HG02938 (cell line): Measurements from ENCODE around the gene C6orf62.
"Not testable (repeated sequence)": the region's sequence is repeated elsewhere in the genome, so short reads cannot be mapped to it uniquely, and the experiment has no call there.

Experiments used
- ATAC-seq: cut with Tn5 transposase; IDR thresholded peaks from one replicate; pipeline ENCODE4 v1.9.1; 2021; ENCODE audit warnings: mild to moderate bottlenecking, moderate library complexity; ENCODE audit not compliant: unreplicated experiment

Gene C6orf62

DNA sequence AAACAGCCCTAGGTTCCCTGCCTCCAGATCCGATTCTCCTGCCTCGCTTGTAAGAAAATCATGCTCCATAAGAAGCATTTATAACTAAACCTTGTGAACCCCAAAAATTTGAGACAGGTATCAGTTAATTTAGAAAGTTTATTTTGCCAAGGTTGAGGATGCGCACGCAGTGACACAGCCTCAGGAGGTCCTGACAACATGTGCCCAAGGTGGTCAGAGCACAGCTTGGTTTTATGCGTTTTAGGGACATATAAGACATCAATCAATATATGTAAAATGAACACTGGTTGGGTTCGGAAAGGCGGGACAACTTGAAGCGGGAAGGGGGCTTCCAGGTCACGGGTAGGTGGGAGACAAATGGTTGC is 50.0 kb downstream of the C6orf62 start:
- ATAC-seq, result no peak

DNA sequence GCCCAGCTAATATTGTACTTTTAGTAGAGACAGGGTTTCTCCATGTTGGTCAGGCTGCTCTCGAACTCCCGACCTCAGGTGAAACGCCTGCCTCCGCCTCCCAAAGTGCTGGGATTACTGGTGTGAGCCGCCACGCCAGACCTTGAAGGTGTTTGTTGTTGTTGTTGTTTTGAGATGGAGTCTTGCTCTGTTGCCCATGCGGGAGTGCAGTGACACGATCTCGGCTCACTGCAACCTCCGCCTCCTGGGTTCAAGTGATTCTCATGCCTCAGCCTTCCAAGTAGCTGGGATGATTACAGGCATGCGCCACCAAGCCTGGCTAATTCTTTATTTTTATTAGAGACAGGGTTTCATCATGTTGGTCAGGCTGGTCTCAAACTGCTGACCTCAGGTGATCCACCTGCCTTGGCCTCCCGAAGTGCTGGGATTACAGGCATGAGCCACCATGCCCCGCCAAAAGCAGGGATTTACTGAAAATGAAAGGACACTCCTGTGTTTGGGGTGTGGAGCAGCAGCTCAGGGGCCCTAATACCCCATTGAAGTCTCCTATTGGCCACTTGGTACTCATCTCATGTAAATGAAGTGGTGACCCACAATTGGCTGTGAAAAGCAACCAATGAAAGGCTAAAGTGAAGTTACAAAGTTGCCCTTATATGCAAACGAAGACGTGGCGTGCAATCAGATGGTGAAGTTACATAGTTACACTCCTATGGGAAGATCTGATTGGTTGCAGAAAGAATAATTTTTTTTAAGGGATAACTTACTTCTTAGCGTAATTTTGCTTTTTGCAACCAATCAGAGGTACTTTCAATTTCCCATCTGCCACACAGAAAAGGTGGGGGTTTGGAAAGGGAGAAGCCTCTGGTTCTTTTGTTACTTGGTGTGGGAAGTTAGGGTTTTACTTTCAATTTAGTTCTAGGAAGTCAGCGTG is 50.6 kb downstream of the C6orf62 start:
- not testable (repeated sequence) for ATAC-seq

DNA sequence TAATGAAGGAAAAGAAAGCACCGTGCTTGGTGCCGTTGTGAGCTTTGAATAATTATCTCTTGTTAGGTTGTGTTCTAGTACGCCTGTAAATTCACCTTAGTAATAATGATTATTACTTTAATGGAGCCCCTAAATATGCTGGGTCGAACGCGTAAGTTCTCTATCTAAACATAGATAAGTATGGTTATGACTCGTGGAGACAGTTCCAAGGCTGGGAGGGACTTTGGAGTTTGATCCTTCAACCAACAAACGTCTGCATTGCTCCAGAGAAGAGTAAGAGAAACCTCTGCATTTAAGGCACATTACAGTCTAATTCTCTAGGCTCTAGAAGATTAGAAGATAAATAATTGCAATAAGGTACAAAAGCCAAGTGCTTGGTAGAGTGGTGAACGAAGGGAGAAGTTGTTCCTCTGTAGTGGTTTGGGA is 51.6 kb downstream of the C6orf62 start:
- ATAC-seq, result peak; percentile 1

DNA sequence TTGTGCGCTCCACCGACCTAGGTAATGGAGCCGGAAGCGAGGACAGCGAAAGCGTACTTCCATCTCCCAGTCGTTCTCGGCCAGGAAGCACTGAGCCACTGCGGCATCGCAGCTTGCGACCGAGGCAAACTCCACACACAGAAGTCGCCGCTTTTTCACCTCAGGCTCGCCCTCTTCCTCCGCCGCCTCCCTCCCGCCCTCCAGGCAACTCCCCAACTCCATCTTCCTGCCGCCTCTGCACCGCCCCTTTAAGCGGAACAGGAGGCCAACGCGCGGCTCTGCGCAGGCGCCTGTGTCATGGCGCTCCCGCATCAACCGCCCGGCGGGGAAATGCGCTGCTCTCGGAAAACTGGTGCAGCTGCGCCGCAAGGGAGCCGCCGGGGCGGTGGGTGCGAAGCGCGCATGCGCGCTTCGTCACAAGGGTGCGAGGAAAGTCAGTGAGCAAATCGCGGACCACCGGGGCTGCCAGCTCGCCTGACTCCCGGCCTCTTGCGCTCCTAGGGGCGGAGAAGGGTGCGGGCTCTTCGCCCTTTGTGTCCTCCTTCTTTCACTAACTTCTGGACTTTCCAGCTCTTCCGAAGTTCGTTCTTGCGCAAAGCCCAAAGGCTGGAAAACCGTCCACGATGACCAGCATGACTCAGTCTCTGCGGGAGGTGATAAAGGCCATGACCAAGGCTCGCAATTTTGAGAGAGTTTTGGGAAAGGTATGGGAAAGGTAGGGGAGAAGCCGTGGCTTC is 52.1 kb downstream of the C6orf62 start, which contains the start of the genes ACOT13 and TDP2:
Gene ACOT13, plus strand, starts transcription at position 437 of the 737 bp plus-strand sequence. Its CDS starts 187 bp downstream, at position 624.
Gene TDP2, minus strand, starts transcription at position 259 of the 737 bp plus-strand sequence. Its CDS starts 37 bp downstream, at position 222.
- peak; percentile 95 for ATAC-seq

DNA sequence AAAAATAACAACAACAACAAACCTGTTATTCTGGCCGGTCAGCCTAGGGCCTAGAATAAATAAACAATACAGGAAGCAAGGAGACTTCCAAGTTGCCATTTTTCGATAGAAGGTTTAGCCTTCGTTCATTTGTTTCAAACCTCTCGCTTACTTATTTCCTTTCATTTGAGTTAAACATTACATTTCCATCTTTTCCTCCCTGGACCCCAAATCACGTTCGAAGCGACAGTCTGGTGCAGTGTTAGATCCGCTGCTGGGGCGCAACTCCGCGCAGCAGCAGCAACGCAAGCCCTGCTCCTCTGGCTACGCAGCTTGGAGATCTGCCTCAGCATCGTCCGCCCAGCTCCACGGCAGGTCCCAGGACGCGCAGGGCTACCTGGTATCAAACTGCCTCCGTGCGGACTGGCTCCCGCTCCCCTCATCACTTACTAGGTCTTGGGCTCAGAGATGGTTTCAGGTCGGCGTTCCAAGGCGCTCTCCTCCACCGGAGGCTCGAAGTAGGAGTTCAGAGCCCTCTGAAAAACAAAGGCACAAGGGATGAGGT is 52.8 kb downstream of the C6orf62 start:
- peak; percentile 46 for ATAC-seq

DNA sequence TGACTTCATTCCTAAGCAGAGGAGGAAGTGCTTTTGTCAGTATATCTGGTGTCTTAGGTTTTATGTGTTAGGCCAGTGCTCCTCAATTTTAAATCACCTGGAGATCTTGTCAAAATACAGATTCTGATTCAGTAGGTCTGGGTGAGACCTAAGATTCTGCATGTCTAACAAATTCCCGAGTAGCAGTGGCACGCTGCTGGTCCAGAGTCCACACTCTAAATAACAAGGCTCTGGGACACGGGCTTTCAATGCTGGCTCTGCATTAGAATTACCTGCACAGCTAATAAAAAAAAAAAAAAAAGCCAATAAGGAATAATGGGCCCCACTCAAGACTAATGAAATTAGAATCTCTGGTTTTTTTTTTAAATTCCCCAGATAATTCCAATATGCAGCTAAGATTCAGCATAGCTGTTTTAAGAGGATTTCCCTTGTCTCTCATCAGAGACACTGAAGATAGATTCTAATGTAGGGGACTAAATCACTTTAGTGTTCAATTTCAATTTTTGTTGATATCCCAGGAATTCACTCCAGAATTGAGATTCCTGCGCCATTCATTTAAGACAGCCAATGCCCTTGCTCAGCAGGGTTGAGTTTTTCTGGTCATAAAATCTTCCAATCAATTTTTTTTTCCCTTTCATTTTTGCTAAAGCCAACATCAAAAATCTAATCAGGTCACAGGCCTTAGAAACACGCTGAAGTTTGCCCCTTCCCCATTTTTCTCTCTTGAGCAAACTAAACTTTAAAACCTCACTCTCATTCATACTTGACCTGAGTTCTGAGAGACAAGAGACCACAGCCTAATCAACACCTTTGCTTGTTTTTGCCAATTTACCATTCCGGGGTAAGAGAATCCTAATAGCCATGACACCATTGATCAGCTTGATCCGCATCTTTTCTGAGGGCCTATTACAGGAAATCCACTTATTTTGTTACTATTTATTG is 54.6 kb downstream of the C6orf62 start:
- ATAC-seq, result no peak

DNA sequence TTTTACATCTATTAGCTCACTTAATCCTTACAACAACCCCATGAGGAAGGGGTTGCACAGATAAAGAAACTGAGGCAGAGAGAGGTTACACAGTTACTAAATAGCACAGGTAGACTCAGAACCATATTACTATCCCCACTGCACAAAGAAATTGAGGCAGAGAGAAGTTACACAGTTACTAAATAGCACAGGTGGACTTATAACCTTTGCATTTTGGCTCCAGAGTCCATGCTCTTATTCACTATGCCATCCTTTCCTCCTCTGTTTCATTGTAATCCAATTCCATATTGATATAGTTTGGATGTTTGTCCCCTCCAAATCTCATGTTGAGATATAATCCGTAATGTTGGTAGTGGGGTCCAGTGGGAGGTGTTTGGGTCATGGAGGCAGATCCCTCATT is 55.8 kb downstream of the C6orf62 start:
- ATAC-seq, result no peak

DNA sequence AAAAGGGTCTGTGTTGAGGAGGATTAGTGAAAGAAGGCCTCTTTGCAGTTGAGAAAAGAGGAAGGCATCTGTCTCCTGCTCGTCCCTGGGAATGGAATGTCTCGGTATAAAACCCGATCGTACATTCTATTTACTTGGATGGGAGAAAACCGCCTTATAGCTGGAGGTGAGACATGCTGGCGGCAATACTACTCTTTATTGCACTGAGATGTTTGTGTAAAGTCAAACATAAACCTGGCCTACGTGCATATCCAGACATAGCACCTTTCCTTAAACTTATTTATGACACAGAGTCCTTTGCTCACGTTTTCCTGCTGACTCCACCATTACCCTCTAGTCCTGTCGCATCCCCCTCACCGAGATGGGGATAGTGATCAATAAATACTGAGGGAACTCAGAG is 56.7 kb downstream of the C6orf62 start:
- ATAC-seq, result no peak

DNA sequence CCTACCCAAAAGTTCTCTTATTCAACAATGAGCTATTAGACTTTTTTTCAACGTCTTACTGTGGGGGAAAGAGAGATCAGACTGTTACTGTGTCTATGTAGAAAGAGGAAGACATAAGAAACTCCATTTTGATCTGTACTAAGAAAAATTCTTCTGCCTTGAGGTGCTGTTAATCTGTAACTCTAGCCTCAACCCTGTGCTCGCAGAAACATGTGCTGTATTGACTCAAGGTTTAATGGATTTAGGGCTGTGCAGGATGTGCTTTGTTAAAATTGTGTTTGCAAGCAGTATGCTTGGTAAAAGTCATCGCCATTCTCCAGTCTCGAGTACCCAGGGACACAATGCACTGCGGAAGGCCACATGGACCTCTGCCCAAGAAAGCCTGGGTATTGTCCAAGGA is 57.2 kb downstream of the C6orf62 start:
- ATAC-seq, result not testable (repeated sequence)

DNA sequence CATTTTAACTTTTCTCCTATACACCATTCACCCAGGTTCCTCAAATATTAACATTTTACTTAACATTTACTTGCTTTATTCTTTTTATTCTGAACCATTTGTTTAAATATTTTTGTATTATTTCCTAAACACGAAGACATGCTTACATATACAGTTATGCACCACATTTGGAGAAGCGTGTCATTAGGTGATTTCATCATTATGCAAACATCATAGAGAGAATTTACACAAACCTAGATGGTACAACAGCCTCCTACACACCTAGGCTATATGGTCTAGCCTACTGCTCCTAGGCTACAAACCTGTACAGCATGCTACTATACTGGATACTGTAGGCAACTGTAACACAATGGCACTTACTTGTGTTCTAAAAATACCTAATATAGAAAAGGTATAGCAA is 58.8 kb downstream of the C6orf62 start:
- ATAC-seq, result no peak

DNA sequence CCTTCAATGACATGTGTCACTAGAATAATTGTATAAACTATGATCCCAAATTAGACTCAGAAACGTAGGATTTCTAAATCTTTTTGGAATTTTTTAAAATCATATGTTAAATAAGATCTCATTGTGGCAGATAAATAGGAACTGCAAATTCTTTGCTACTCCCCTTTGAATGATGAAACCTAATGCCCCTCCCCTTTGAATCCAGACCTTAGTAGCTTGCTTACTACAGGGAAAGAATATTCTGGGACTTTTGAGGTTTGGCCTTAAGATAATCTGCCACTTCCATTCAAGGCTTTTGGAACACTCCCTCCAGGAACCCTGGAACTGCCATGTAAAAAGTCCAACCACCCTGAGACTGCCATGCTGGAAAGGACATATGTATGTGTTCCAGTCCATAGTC is 59.4 kb downstream of the C6orf62 start:
- no peak for ATAC-seq

DNA sequence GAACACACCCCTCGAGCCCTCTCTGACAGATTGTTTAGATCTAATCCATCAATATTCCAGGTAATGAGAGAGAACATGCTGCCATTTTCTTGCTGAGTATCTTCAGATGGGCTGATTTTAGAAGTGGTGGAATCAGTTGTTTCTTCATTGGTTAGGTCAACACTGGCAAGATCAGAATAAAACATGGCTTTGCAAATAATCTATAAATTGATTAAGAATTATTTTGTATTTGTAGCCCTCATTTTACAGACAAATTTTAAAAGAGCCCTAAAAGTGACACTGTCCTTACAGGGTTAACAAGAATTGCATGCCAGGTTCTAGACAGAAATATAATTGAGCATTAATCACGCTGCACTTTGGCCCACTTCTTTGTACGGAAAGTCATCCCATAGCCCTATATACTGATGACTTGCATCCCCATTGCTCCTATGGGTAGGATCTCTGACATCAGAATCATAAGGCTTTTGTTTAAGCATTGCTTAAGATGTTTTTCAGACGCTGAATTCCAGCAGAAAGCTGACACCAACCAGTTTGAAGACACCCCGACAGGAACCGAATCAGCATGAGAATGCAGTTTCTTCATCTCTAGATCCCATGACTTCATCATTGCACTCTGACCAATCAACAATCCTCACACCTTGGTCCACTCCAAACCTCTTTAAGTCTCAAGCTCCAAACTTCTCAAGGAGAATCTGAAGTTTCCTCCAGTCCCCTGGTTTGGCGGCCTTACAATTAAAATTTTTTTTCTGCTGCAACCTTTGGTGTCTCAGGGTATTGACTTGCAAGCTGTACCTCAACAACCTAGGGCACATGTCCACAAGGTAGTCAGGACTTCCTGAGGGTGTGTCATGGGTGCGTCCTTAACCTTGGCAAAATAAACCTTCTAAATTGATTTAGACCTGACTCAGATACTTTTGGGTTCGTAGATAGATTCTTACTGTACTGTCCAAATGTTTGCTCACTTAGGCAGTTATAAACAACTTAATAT is 60.1 kb downstream of the C6orf62 start:
- no peak for ATAC-seq

DNA sequence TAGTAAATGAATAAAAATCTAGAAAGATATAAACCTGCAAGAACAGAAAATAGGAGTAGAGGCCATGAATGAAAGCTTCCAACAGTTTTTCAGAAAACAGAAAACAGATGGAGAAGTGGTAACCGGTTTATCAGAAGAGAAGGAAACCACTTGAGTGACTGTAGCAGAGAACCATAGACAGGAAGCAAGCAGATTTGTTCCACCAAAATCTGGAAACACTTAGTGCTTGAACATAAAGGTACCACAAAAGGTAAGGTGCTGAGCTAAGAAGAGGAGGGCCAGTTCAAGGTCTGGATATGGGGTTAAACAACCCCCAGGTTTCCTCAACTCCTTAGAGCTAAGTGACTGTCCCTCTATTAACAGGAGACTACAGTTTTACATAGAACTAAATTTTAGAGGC is 63.7 kb downstream of the C6orf62 start:
- no peak for ATAC-seq
